NCI-H128 (cell line): ENCODE results near the gene PSMG4.

Experiments
- DNase-seq: peaks from one replicate; lab custom pipeline; 2025; ENCODE audit not compliant: unreplicated experiment; lab: John Stamatoyannopoulos, UW

The PSMG4 gene

GRCh38 chr6:3273707-3274521, 15.2 kb downstream of the PSMG4 start:
- no peak for DNase-seq

- DNase-seq, result no peak
Observed at GRCh38 chr6:3276174-3277167, 17.7 kb downstream of the PSMG4 start.

GRCh38 chr6:3277251-3277650, 18.5 kb downstream of the PSMG4 start:
- DNase-seq, result no peak

DNA sequence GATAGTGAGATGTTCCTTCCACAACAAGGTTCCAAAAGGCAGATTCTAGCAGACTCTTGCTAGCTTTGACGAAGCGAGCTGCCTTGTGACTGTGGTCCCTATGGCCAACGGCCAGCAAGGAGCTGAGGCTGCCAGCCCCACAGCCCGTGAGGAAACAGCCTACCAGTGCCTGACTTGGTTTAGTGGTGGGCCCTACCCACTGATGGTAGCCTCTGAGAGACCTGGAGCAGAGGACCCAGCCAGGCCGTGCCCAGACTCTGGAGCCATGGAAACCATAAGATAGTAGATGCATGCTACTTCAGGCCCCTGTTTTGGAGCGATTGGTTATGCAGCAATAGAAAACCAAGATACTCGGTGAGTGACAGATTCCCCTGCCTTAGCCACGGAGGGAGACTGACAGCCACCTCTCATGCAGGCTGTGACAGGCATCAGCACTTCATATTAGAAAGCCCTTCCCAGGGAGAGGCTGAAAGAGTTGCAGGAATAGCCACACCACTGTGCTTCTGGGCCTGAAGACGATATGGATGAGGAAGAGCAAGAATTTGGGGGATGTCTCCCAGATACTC, 19.2 kb downstream of the PSMG4 start:
- DNase-seq, result no peak

DNA sequence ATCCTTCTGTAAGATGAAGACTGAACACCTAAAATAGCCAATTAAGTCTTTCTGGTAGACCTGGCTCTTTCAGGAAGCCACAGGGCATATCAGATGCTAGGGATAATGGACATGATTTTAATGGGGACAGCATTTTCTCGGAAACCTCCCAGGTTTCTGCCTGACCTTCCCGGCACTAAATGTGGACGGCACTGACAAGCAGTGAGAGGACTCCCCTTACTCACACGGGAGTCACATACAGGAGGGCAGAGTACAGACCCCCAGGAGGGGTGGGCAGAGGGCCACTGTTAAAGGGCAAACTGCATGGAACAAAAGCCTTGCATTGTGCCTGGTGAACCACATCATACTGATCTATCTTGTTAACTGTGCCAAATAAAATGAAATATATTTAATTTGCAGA, 19.9 kb downstream of the PSMG4 start:
- DNase-seq, result no peak

- no peak for DNase-seq
Observed at GRCh38 chr6:3280091-3280490, 21.3 kb downstream of the PSMG4 start.

GRCh38 chr6:3280866-3281465, 22.2 kb downstream of the PSMG4 start:
- DNase-seq, result no peak

DNA sequence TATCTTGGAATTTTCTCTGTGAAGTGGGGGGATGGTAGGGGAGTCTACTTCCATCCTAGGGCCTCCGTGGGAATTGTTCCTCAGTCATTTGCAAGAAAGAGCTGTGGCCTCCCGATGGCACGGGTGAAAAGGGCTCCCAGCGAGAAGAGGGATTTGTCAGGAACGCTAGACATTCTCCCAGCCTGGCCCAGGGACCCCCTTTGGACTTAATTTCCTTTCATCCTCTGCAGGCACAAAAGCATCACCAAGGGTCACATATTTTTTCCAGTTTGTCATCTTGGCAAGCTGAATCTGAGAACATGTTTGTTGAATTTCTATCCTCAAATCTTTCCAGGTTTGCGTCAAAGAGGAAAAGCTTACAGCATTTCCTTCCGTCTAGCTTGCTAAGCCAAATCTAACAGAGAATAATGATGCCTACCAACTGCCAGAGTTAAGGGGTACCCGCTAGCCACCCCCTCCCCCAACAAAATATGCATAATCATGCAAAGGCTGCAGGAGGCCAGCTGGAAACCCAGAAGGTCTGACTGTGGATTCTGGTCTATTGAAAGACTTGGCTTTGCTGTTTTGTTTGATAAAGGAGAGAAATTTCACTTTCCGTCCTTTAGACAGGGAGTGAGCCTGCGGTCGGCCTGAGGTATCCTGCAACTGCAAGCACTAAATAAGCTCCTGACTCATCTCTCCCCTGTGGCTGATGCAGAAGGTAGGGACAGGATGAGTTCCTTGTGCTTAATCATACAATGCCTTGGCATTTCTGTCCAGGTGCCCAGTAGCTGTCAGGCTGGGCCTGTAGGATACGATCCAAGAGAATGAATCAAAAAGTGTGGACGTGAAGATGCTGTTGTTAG, 23.1 kb downstream of the PSMG4 start:
- DNase-seq, result no peak

DNA sequence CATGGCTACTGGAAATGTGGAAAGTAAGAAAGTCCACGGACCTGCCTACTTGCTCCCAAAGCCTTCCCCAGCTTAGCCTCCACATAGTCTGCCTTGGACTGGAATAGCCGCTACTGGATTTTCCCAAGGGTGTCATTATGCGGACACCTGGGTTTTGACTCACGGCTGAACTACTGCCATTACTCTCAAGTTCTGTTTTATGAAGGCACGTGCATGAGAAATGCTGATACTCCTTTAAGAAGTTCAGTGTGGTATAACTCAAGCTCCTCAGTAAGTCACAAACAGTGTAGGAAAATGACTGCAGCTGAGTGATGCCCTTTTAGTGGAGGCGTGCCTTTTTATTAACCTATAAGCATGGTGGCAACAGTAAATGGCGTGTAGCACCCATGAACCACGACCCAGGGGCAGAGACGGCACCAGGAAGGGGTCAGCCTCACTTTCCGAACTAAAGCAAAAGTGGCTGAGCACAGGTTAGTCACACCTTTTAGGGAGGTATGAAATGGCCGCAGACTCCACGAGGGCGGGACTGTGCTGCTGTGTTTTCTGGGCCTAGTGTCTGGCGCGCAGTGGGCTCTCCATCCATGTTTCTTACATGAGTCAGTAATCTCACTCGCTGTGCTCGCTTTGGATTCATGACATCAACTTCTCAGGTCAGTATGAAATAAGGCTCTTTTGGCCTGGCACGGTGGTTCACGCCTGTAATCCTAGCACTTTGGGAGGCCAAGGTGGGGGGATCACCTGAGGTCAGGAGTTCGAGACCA, 23.9 kb downstream of the PSMG4 start:
- no peak for DNase-seq

DNA sequence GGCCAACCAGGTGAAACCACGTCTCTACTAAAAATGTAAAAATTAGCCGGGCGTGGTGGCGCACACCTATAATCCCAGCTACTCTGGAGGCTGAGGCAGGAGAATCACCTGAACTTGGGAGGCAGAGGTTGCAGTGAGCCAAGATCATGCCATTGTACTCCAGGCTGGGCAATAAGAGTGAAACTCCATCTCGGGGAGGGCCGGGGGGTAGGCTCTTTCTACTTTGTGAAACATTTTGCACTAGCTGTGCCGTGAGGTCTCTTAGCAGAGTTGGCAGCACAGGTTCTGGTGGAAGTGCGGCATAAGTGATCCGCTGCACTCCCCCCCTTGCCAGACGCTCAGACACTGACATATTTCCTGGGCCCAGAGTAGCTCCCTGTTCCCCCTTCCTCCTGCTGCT, 24.5 kb downstream of the PSMG4 start:
- DNase-seq, result no peak

GRCh38 chr6:3283641-3284435, 25.1 kb downstream of the PSMG4 start:
- no peak for DNase-seq

GRCh38 chr6:3284436-3284876, 25.7 kb downstream of the PSMG4 start:
- DNase-seq, result no peak

GRCh38 chr6:3285049-3285639, 26.4 kb downstream of the PSMG4 start:
- no peak for DNase-seq

- no peak for DNase-seq
Observed at GRCh38 chr6:3285732-3286131, 27.0 kb downstream of the PSMG4 start.

GRCh38 chr6:3286641-3287171, 28.0 kb downstream of the PSMG4 start:
- DNase-seq, result no peak

DNA sequence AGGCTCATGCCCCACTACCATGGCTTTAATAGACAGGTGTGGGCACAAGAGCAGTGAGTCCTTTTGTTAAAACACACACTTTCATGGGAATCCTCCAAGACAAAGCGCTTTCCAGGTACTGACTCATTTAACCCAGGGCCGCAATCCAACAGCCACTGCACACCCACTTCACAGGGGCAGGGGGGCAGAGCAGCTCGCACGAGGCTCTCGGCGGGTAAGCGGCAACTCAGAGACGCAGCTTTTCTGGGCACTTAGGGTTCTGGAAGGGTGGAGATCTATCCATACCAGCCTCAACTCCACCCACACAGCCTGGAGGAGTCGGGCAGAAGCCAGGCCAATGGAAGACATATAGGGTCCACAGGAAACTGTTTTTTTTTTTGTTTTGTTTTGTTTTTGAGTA, 28.6 kb downstream of the PSMG4 start:
- DNase-seq, result no peak

DNA sequence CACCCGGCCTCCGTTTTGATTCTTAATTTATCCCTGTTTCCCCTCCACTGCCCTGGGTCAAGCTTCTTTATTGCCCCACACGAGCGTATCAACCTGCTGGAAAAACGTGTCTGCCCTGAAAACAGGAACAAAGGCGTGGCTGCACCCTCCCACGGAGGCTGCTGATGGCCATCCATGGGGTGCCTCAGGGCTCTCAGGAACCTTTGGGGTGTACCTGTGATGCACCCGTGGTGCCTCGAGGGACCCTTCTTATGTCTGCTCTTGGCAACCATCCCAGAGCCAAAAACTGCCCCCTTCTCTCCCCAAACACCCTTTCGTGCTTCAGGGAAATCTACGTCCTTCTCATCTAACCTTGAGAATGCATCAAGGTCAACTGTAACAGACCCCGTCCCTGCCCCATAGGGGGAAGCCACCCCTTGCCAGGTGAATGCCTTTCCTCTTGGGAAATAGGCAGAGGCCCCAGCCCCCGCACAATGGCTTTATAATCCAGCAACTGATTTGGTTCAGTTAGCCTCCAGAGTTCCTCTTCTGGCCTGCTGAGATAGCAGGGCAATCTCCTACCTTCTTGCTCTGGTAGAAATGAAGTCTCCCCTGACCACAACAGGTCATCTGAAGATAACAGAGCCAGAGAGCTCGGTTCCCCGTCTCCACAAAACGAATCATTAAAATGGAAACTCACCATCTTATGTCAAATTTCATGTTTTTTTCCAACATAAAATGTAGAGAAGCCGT, 29.4 kb downstream of the PSMG4 start:
- DNase-seq, result no peak
